OCI-LY7 (cell line): ENCODE data around the gene SNRNP48. TPM values are rescaled to one million over a fixed set of nuclear protein-coding genes. Genes with fewer than 3 reads are reported as not detected.

Source experiments
- BruUV-seq: library from RNA; stranded (reverse); fragments of 400-500 nt; replicated peaks from 2 replicates; lab custom pipeline; 2021; lab: Mats Ljungman, UMichigan
- CTCF ChIA-PET: fragments of 300-600 bp; sonication (Branson Sonifier 250); formaldehyde crosslinking; loops from one replicate; lab custom pipeline; 2022; ENCODE audit warnings: antibody characterized with exemption; ENCODE audit not compliant: unreplicated experiment; lab: Charles Lee
- POLR2A ChIA-PET: fragments of 300-600 bp; sonication (Branson Sonifier 250); formaldehyde crosslinking; loops from one replicate; lab custom pipeline; 2022; ENCODE audit warnings: antibody characterized with exemption; lab: Charles Lee
- DNase-seq: peaks from one replicate; pipeline ENCODE4 v3.0.0-alpha.2; 2015; ENCODE audit warnings: low spot score
- H2AFZ ChIP-seq: fragments of 200-600 bp; sonication (generic), shearing (Covaris generic); 2 replicates; pipeline ENCODE4 v1.6.1; 2014; ENCODE audit warnings: mild to moderate bottlenecking, antibody characterized with exemption, low read length, moderate library complexity
- H3K27ac ChIP-seq: fragments of 200-600 bp; sonication (generic); 2 replicates; pipeline ENCODE4 v1.5.1; 2014; ENCODE audit warnings: mixed run types, low read depth, mild to moderate bottlenecking, moderate library complexity, low read length, inconsistent platforms; ENCODE audit not compliant: poor library complexity, severe bottlenecking
- H3K36me3 ChIP-seq: fragments of 200-600 bp; sonication (generic); 2 replicates; pipeline ENCODE4 v1.6.1; 2014; ENCODE audit warnings: mild to moderate bottlenecking, antibody characterized with exemption, low read length, moderate library complexity, mixed read lengths; ENCODE audit not compliant: insufficient read depth
- H3K4me1 ChIP-seq: fragments of 200-600 bp; sonication (generic); 2 replicates; pipeline ENCODE4 v1.5.1; 2014; ENCODE audit warnings: mild to moderate bottlenecking, low read length; ENCODE audit not compliant: insufficient read depth, poor library complexity, severe bottlenecking
- H3K4me2 ChIP-seq: fragments of 200-600 bp; sonication (generic); 2 replicates; pipeline ENCODE4 v1.6.1; 2014; ENCODE audit warnings: mild to moderate bottlenecking, low read length
- H3K4me3 ChIP-seq: fragments of 200-600 bp; sonication (generic); 2 replicates; pipeline ENCODE4 v1.5.1; 2014; ENCODE audit warnings: mild to moderate bottlenecking, low read depth, low read length; ENCODE audit not compliant: poor library complexity, severe bottlenecking
- H3K79me2 ChIP-seq: fragments of 200-600 bp; sonication (generic); 2 replicates; pipeline ENCODE4 v1.6.1; 2016; ENCODE audit warnings: low read depth, mild to moderate bottlenecking, low read length, moderate library complexity, mixed read lengths; ENCODE audit not compliant: insufficient read depth
- H3K9me2 ChIP-seq: fragments of 200-600 bp; sonication (generic); 2 replicates; pipeline ENCODE4 v1.6.1; 2016; ENCODE audit warnings: mild to moderate bottlenecking, low read length, mixed read lengths; ENCODE audit not compliant: insufficient read depth
- H3K9me3 ChIP-seq: fragments of 200-600 bp; sonication (generic); 2 replicates; pipeline ENCODE4 v1.6.1; 2014; ENCODE audit warnings: mild to moderate bottlenecking, mixed run types, low read length, mixed read lengths
- H4K20me1 ChIP-seq: fragments of 200-600 bp; sonication (generic); 2 replicates; pipeline ENCODE4 v1.6.1; 2014; ENCODE audit warnings: mild to moderate bottlenecking, antibody characterized with exemption, low read length, moderate library complexity, mixed read lengths; ENCODE audit not compliant: insufficient read depth
- EZH2phosphoT487 ChIP-seq: fragments of 200-600 bp; sonication (generic); IDR thresholded peaks from 2 replicates; pipeline ENCODE4 v1.6.1; 2018; ENCODE audit warnings: low read depth, borderline replicate concordance, mild to moderate bottlenecking, mixed run types, antibody characterized with exemption, low read length, moderate library complexity, mixed read lengths
- intact Hi-C: fragments of 100-400 bp; cut with micrococcal nuclease; formaldehyde crosslinking; loops from one replicate; pipeline ENCODE4 v1.10.0; 2022; ENCODE audit not compliant: unreplicated experiment
- total RNA-seq, 2 experiments: library from RNA; depleted of rRNA in 1 of 2; stranded (reverse); fragments of >200 nt in 1 of 2; shearing (Covaris generic) in 1 of 2; gene quantifications; 2 replicates each; pipeline ENCODE4 v1.2.3, GENCODE V29; 2014 to 2022
- TF ChIP-seq, protein P1 (sequence below): fragments of 200-600 bp; sonication (generic); conservative IDR thresholded peaks from 2 replicates; pipeline ENCODE4 v1.5.1; 2014; ENCODE audit warnings: mild to moderate bottlenecking, antibody characterized with exemption, low read length, moderate library complexity, mixed read lengths

SNRNP48 gene
- total RNA-seq, 2 experiments from 2014 or later: 24.1 to 30.2 TPM

DNA sequence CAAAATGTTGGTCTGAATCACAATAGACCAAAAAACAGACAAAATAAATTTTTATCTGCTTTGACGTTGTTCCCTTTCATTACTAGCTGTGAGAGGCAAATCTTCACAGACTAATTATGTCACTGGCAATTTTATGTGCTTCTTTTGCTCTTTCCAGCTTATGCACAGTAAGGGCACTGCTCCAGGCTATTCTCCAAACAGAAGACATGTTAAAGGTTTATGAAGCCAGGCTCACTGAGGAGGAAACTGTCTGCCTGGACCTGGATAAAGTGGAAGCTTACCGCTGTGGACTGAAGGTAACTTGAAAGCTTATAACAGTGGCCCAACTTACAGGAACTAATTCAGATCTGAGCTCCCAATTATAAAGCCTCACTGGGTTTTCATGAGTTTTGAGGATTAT, 15.5 kb upstream of the SNRNP48 start:
- ChIA-PET POLR2A (interaction anchor here (1.0 kb wide), 1 partner anchor 15 kb away, joined by 3 read pairs; the partner anchor contains the start of gene SNRNP48), CTCF (no interaction called here)
- Histone ChIP-seq H3K4me2 (no peak overlapping the region), H3K27ac (no peak overlapping the region), H4K20me1 (no peaks in the 10 kb centered on the region), H2AFZ (no peak overlapping the region), H3K4me3 (no peak overlapping the region), H3K9me2 (no peaks in the 10 kb centered on the region), H3K36me3 (no peaks in the 10 kb centered on the region), H3K4me1 (no peaks in the 10 kb centered on the region), H3K9me3 (no peaks in the 10 kb centered on the region), H3K79me2 (no peaks in the 10 kb centered on the region)
- no TSS peak for BruUV-seq
- no peak for DNase-seq
- intact Hi-C loops: no loop called here
- TF ChIP-seq EZH2phosphoT487: no peak
- TF ChIP-seq, protein P1, sequence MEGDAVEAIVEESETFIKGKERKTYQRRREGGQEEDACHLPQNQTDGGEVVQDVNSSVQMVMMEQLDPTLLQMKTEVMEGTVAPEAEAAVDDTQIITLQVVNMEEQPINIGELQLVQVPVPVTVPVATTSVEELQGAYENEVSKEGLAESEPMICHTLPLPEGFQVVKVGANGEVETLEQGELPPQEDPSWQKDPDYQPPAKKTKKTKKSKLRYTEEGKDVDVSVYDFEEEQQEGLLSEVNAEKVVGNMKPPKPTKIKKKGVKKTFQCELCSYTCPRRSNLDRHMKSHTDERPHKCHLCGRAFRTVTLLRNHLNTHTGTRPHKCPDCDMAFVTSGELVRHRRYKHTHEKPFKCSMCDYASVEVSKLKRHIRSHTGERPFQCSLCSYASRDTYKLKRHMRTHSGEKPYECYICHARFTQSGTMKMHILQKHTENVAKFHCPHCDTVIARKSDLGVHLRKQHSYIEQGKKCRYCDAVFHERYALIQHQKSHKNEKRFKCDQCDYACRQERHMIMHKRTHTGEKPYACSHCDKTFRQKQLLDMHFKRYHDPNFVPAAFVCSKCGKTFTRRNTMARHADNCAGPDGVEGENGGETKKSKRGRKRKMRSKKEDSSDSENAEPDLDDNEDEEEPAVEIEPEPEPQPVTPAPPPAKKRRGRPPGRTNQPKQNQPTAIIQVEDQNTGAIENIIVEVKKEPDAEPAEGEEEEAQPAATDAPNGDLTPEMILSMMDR: no peak

DNA sequence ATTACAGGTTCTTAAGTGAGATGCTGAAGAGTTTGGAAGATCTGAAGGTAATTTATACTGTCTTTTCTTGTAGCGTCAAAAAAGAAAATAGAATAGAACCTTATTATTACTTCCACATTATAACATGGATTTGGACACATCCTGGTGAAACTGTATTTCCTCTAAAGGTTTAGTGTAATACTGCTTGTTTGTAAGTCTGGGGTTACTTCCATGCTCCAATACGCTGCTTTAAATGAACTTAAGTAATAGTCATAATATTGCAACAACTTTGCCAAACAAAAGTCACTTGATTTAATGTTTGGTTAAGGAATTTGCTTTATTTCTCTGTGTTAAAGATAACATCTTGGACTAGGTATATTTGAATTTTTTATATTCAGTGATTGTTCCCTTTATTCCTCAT, 11.5 kb upstream of the SNRNP48 start:
- Histone ChIP-seq H3K9me2 (no peaks in the 10 kb centered on the region), H3K36me3 (no peaks in the 10 kb centered on the region), H3K27ac (no peak overlapping the region), H3K79me2 (no peaks in the 10 kb centered on the region), H2AFZ (no peak overlapping the region), H3K4me1 (no peaks in the 10 kb centered on the region), H4K20me1 (no peaks in the 10 kb centered on the region), H3K4me3 (no peak overlapping the region), H3K9me3 (no peaks in the 10 kb centered on the region), H3K4me2 (no peak overlapping the region)
- intact Hi-C loops: no loop called here
- ChIA-PET CTCF (no interaction called here), POLR2A (interaction anchor here (0.8 to 2.7 kb wide), 3 partner anchors 10 to 22 kb away, joined by 3 to 10 read pairs (median 5); no protein-coding TSS in a partner anchor)
- no peak for DNase-seq
- no peak for TF ChIP-seq EZH2phosphoT487
- TF ChIP-seq, protein P1: no peak
- no TSS peak for BruUV-seq

DNA sequence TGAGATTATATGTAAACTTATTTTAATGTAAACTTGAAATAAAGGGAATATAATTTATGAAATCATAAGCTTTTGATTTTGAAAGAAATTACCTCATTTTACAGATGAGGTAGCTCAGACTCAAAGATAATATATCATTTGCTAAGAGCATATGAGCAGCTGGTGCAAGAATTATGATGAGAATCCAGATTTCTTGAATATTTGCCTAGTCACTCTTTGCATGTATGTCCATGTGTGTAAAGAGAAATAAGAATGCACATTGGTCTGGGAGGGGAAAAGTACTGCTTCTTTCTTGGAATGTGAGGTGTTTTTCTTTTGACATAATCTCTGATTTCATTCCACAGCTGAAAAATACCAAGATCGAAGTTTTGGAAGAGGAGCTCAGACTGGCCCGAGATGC, 11.1 kb upstream of the SNRNP48 start:
- H3K27ac ChIP-seq: no peak overlapping the region
- no peak overlapping the region for H2AFZ ChIP-seq
- H3K9me2 ChIP-seq: no peaks in the 10 kb centered on the region
- no peaks in the 10 kb centered on the region for H3K9me3 ChIP-seq
- TF ChIP-seq, protein P1: no peak
- no peak for TF ChIP-seq EZH2phosphoT487
- intact Hi-C loops: no loop called here
- H3K4me3 ChIP-seq: no peak overlapping the region
- H3K79me2 ChIP-seq: no peaks in the 10 kb centered on the region
- H3K4me1 ChIP-seq: no peaks in the 10 kb centered on the region
- CTCF ChIA-PET: no interaction called here
- H4K20me1 ChIP-seq: no peaks in the 10 kb centered on the region
- no TSS peak for BruUV-seq
- DNase-seq: no peak
- POLR2A ChIA-PET: interaction anchor here (0.8 to 2.7 kb wide), 3 partner anchors 9 to 22 kb away, joined by 3 to 10 read pairs (median 5); no protein-coding TSS in a partner anchor
- H3K36me3 ChIP-seq: no peaks in the 10 kb centered on the region
- no peak overlapping the region for H3K4me2 ChIP-seq
